WTC11 (cell line): Measurements from ENCODE around the gene GCK. TPM values are rescaled to one million over a fixed set of nuclear protein-coding genes. Genes with fewer than 3 reads are reported as not detected.

Source experiments
- ATAC-seq: fragments of 200-7000 bp; cut with Tn5 transposase; 2 replicates; pipeline ENCODE4 v1.10.0; 2021; ENCODE audit warnings: mild to moderate bottlenecking, moderate library complexity
- CTCF ChIA-PET: fragments of 300-600 bp; sonication (Branson Sonifier 250); formaldehyde crosslinking; loops from one replicate; lab custom pipeline; 2021; ENCODE audit warnings: antibody characterized with exemption; lab: Charles Lee
- POLR2A ChIA-PET: fragments of 350-600 bp; sonication (Branson Sonifier 250); formaldehyde crosslinking; loops from one replicate; lab custom pipeline; 2021; ENCODE audit warnings: antibody characterized with exemption; lab: Charles Lee
- DNase-seq: peaks from one replicate; pipeline ENCODE4 v3.0.0; 2021; ENCODE audit warnings: low spot score
- H3K27ac Mint-ChIP-seq: 2 replicates; pipeline ENCODE4 v1.8.0; 2021; ENCODE audit warnings: mixed read lengths
- H3K27me3 Mint-ChIP-seq: 2 replicates; pipeline ENCODE4 v1.8.0; 2021; ENCODE audit warnings: low read depth, mild to moderate bottlenecking, moderate library complexity, mixed read lengths
- H3K36me3 Mint-ChIP-seq: 2 replicates; pipeline ENCODE4 v1.8.0; 2021; ENCODE audit warnings: mixed read lengths
- H3K4me1 Mint-ChIP-seq: 2 replicates; pipeline ENCODE4 v1.8.0; 2022; ENCODE audit warnings: mixed read lengths
- H3K4me3 Mint-ChIP-seq: 2 replicates; pipeline ENCODE4 v1.8.0; 2021; ENCODE audit warnings: mild to moderate bottlenecking, moderate library complexity, mixed read lengths
- H3K9me3 Mint-ChIP-seq: 2 replicates; pipeline ENCODE4 v1.8.0; 2021; ENCODE audit warnings: mixed read lengths
- ATF6 ChIP-seq: sonication (generic); formaldehyde crosslinking; IDR thresholded peaks from 2 replicates; pipeline ENCODE4 v1.8.1; 2023; ENCODE audit warnings: mild to moderate bottlenecking, missing genetic modification reagents
- CBFB ChIP-seq: sonication (generic); formaldehyde crosslinking; IDR thresholded peaks from 2 replicates; pipeline ENCODE4 v1.8.1; 2022; ENCODE audit warnings: mild to moderate bottlenecking, low read depth, missing genetic modification reagents
- CREB1 ChIP-seq: sonication (generic); formaldehyde crosslinking; IDR thresholded peaks from 2 replicates; pipeline ENCODE4 v1.8.0; 2023; ENCODE audit warnings: mild to moderate bottlenecking, missing genetic modification reagents
- E2F5 ChIP-seq: sonication (generic); formaldehyde crosslinking; IDR thresholded peaks from 2 replicates; pipeline ENCODE4 v1.8.1; 2022; ENCODE audit warnings: mild to moderate bottlenecking, moderate library complexity, missing genetic modification reagents
- ETV6 ChIP-seq: sonication (generic); formaldehyde crosslinking; IDR thresholded peaks from 2 replicates; pipeline ENCODE4 v1.8.1; 2022; ENCODE audit warnings: mild to moderate bottlenecking, missing genetic modification reagents
- FOXK1 ChIP-seq: sonication (generic); formaldehyde crosslinking; IDR thresholded peaks from 2 replicates; pipeline ENCODE4 v1.8.0; 2022; ENCODE audit warnings: mild to moderate bottlenecking, moderate library complexity, missing genetic modification reagents
- FOXP1 ChIP-seq: sonication (generic); formaldehyde crosslinking; IDR thresholded peaks from 2 replicates; pipeline ENCODE4 v1.8.0; 2022; ENCODE audit warnings: missing genetic modification reagents, mild to moderate bottlenecking, moderate library complexity, borderline replicate concordance
- GRHL2 ChIP-seq: fragments of 250-450 bp; sonication (Bioruptor Pico); IDR thresholded peaks from 2 replicates; pipeline ENCODE4 v1.8.0; 2022; ENCODE audit warnings: mild to moderate bottlenecking, moderate library complexity; ENCODE audit not compliant: insufficient replicate concordance, severe bottlenecking
- GTF2I ChIP-seq: fragments of 250-450 bp; sonication (Bioruptor Pico); conservative IDR thresholded peaks from 2 replicates; pipeline ENCODE4 v1.4.0; 2021; ENCODE audit warnings: mild to moderate bottlenecking
- HMGA2 ChIP-seq: fragments of 250-450 bp; sonication (Bioruptor Pico); IDR thresholded peaks from 2 replicates; pipeline ENCODE4 v1.4.0; 2021; ENCODE audit warnings: mild to moderate bottlenecking, moderate library complexity
- JAZF1 ChIP-seq: fragments of 250-450 bp; sonication (Bioruptor Pico); IDR thresholded peaks from 2 replicates; pipeline ENCODE4 v1.9.0; 2021; ENCODE audit warnings: moderate library complexity, mild to moderate bottlenecking, inconsistent platforms
- MXD4 ChIP-seq: fragments of 250-450 bp; sonication (Bioruptor Pico); IDR thresholded peaks from 2 replicates; pipeline ENCODE4 v1.8.0; 2021; ENCODE audit warnings: mild to moderate bottlenecking, moderate library complexity, borderline replicate concordance
- MYBL2 ChIP-seq: sonication (generic); formaldehyde crosslinking; IDR thresholded peaks from 2 replicates; pipeline ENCODE4 v1.8.1; 2023; ENCODE audit warnings: mild to moderate bottlenecking, moderate library complexity, missing genetic modification reagents
- NFYB ChIP-seq: sonication (generic); formaldehyde crosslinking; conservative IDR thresholded peaks from 2 replicates; pipeline ENCODE4 v1.8.0; 2022; ENCODE audit warnings: low read depth, missing genetic modification reagents
- TP53 ChIP-seq: sonication (generic); formaldehyde crosslinking; IDR thresholded peaks from 2 replicates; pipeline ENCODE4 v1.8.1; 2023; ENCODE audit warnings: mild to moderate bottlenecking, missing genetic modification reagents
- ZNF138 ChIP-seq: sonication (generic); formaldehyde crosslinking; conservative IDR thresholded peaks from 2 replicates; pipeline ENCODE4 v1.8.1; 2022; ENCODE audit warnings: mild to moderate bottlenecking, moderate library complexity, missing genetic modification reagents
- ZNF232 ChIP-seq: sonication (generic); formaldehyde crosslinking; IDR thresholded peaks from 2 replicates; pipeline ENCODE4 v1.8.0; 2022; ENCODE audit warnings: mild to moderate bottlenecking, missing genetic modification reagents
- ZNF317 ChIP-seq: sonication (generic); formaldehyde crosslinking; IDR thresholded peaks from 2 replicates; pipeline ENCODE4 v1.8.1; 2023; ENCODE audit warnings: low read depth, mild to moderate bottlenecking, moderate library complexity, missing genetic modification reagents, borderline replicate concordance
- ZNF532 ChIP-seq: fragments of 250-450 bp; sonication (Bioruptor Pico); IDR thresholded peaks from 2 replicates; pipeline ENCODE4 v1.9.0; 2021; ENCODE audit warnings: mild to moderate bottlenecking, borderline replicate concordance
- total RNA-seq: library from RNA; stranded (reverse); gene quantifications from 3 replicates; pipeline ENCODE4 v1.2.3, GENCODE V29; 2021
- TF ChIP-seq, protein P1 (sequence below): fragments of 250-450 bp; sonication (Bioruptor Pico); IDR thresholded peaks from 2 replicates; pipeline ENCODE4 v1.9.0; 2021; ENCODE audit warnings: mild to moderate bottlenecking
- TF ChIP-seq, protein P2 (sequence below): sonication (generic); formaldehyde crosslinking; IDR thresholded peaks from 2 replicates; pipeline ENCODE4 v1.8.1; 2023; ENCODE audit warnings: mild to moderate bottlenecking, missing genetic modification reagents, moderate library complexity
- TF ChIP-seq, protein P3 (sequence below): sonication (generic); formaldehyde crosslinking; IDR thresholded peaks from 2 replicates; pipeline ENCODE4 v1.8.0; 2022; ENCODE audit warnings: mild to moderate bottlenecking, missing genetic modification reagents

The GCK gene
- total RNA-seq, 1 experiment from 2014 or later = 3.3 TPM

DNA sequence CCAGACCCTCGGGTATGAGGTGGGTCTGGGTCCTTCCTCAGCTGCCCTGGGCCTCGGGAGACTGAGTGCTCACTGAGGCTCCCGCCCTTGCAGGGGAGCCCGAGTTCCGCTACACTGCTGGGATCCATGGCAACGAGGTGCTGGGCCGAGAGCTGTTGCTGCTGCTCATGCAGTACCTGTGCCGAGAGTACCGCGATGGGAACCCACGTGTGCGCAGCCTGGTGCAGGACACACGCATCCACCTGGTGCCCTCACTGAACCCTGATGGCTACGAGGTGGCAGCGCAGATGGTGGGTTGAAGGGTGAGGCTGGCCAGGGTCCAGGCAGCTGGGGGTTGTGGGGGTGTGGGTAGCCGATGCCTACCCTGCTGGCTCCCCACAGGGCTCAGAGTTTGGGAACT lies 77.5 kb downstream of the GCK start (continued):
- no peak for TF ChIP-seq ATF6
- TF ChIP-seq MXD4 = no peak

DNA sequence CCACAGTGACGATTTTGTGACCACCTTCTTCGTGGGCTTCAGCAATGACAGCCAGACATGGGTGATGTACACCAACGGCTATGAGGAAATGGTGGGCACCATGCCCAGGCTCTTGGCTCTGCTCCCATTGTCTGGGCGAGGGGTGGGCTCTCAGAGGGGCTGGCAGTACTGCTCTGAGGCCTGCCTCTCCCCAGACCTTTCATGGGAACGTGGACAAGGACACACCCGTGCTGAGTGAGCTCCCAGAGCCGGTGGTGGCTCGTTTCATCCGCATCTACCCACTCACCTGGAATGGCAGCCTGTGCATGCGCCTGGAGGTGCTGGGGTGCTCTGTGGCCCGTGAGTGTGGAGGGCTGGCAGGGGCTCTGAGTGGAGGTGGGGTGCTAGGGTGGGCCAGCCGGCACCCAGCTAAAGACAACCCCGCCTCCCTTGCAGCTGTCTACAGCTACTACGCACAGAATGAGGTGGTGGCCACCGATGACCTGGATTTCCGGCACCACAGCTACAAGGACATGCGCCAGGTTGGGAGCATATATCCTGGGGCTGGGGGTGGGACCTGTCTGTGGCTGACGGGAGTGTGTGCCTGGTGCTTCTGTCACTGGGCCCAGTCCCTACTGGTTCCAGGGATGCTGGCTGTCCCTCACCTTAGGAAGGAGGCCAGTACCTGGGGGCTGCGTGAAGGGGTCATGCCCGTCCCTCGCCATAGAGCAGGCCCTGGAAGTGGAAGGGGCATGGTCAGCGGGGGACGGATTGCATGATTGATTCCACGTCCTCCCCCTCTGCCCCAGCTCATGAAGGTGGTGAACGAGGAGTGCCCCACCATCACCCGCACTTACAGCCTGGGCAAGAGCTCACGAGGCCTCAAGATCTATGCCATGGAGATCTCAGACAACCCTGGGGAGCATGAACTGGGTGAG lies 78.3 kb downstream of the GCK start:
- Mint-ChIP-seq H3K9me3 (no peaks in the 10 kb centered on the region), H3K27me3 (no peaks in the 10 kb centered on the region), H3K4me3 (no peak overlapping the region), H3K36me3 (peaks cover 19% of the 10 kb centered on the region), H3K4me1 (peaks cover 2% of the 10 kb centered on the region; the same call in 1 of the 2 replicates), H3K27ac (no peak overlapping the region)
- CTCF ChIA-PET = interaction anchor here (0.6 to 2.0 kb wide), 3 partner anchors 12 to 232 kb away, joined by 3 to 13 read pairs (median 3); partner anchors contain the start of gene POLD2
- TF ChIP-seq NFYB (CRISPR knock-in tag) = no peak
- TF ChIP-seq GRHL2 = no peak
- no peak for TF ChIP-seq FOXK1 (CRISPR knock-in tag)
- TF ChIP-seq, protein P1, sequence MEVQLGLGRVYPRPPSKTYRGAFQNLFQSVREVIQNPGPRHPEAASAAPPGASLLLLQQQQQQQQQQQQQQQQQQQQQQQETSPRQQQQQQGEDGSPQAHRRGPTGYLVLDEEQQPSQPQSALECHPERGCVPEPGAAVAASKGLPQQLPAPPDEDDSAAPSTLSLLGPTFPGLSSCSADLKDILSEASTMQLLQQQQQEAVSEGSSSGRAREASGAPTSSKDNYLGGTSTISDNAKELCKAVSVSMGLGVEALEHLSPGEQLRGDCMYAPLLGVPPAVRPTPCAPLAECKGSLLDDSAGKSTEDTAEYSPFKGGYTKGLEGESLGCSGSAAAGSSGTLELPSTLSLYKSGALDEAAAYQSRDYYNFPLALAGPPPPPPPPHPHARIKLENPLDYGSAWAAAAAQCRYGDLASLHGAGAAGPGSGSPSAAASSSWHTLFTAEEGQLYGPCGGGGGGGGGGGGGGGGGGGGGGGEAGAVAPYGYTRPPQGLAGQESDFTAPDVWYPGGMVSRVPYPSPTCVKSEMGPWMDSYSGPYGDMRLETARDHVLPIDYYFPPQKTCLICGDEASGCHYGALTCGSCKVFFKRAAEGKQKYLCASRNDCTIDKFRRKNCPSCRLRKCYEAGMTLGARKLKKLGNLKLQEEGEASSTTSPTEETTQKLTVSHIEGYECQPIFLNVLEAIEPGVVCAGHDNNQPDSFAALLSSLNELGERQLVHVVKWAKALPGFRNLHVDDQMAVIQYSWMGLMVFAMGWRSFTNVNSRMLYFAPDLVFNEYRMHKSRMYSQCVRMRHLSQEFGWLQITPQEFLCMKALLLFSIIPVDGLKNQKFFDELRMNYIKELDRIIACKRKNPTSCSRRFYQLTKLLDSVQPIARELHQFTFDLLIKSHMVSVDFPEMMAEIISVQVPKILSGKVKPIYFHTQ = no peak
- no peak for TF ChIP-seq ZNF317 (CRISPR knock-in tag)
- TF ChIP-seq CBFB = no peak
- TF ChIP-seq CREB1 (CRISPR knock-in tag) = no peak
- no peak for TF ChIP-seq HMGA2 (CRISPR knock-in tag)
- no peak for TF ChIP-seq E2F5
- TF ChIP-seq MYBL2 (CRISPR knock-in tag) = no peak
- TF ChIP-seq, protein P2, sequence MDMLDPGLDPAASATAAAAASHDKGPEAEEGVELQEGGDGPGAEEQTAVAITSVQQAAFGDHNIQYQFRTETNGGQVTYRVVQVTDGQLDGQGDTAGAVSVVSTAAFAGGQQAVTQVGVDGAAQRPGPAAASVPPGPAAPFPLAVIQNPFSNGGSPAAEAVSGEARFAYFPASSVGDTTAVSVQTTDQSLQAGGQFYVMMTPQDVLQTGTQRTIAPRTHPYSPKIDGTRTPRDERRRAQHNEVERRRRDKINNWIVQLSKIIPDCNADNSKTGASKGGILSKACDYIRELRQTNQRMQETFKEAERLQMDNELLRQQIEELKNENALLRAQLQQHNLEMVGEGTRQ = no peak
- POLR2A ChIA-PET = interaction anchor here (1.5 kb wide), 1 partner anchor 45 kb away, joined by 3 read pairs; no protein-coding TSS in a partner anchor
- ATAC-seq (no peak), DNase-seq (no peak)

- H3K36me3 Mint-ChIP-seq = peaks cover 13% of the 10 kb centered on the region
- peaks cover 7% of the 10 kb centered on the region; the same call in 1 of the 2 replicates for H3K27me3 Mint-ChIP-seq
- CTCF ChIA-PET = interaction anchor here (0.6 to 1.3 kb wide), 2 partner anchors 13 to 233 kb away, joined by 3 read pairs; no protein-coding TSS in a partner anchor
- peaks cover 10% of the 10 kb centered on the region for H3K4me1 Mint-ChIP-seq
- POLR2A ChIA-PET = no interaction called here
- DNase-seq = no peak
- no peak for ATAC-seq
- no peak overlapping the region for H3K27ac Mint-ChIP-seq
- no peak overlapping the region for H3K4me3 Mint-ChIP-seq
- no peaks in the 10 kb centered on the region for H3K9me3 Mint-ChIP-seq
- no peak for TF ChIP-seq ZNF532 (CRISPR knock-in tag)
- TF ChIP-seq JAZF1 (CRISPR knock-in tag) = no peak
- no peak for TF ChIP-seq ZNF138 (CRISPR knock-in tag)
- no peak for TF ChIP-seq HMGA2 (CRISPR knock-in tag)
- no peak for TF ChIP-seq GRHL2
- TF ChIP-seq FOXP1 (CRISPR knock-in tag) = no peak
- TF ChIP-seq, protein P3, sequence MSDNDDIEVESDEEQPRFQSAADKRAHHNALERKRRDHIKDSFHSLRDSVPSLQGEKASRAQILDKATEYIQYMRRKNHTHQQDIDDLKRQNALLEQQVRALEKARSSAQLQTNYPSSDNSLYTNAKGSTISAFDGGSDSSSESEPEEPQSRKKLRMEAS (CRISPR knock-in tag) = no peak
- TF ChIP-seq TP53 (CRISPR knock-in tag) = no peak
- no peak for TF ChIP-seq GTF2I (CRISPR knock-in tag)
- no peak for TF ChIP-seq ZNF232 (CRISPR knock-in tag)
- TF ChIP-seq ETV6 = no peak
Measured at GRCh38 chr7:44109991-44110390, 79.2 kb downstream of the GCK start.
